ENCODE data around the gene MICA. TPM values are rescaled to one million over a fixed set of nuclear protein-coding genes. Genes with fewer than 3 reads are reported as not detected.
"Not testable (repeated sequence)": the region's sequence is repeated elsewhere in the genome, so short reads cannot be mapped to it uniquely, and the experiment has no call there.

The MICA gene
- total RNA-seq, 1 experiment from 2014 or later: 31.0 TPM

- Histone ChIP-seq H3K36me3 (no peaks in the 10 kb centered on the region), H3K27me3 (no peaks in the 10 kb centered on the region), H3K4me3 (no peak overlapping the region), H3K9me3 (no peaks in the 10 kb centered on the region)
- no peak for DNase-seq
These were observed 5.4 kb upstream of the MICA start for GRCh38 chr6:31397901-31398525.

GRCh38 chr6:31399589-31400466 is 3.6 kb upstream of the MICA start:
- no peaks in the 10 kb centered on the region for H3K27me3 ChIP-seq
- peak overlapping the region; percentile 89 for H3K4me3 ChIP-seq
- H3K36me3 ChIP-seq: no peaks in the 10 kb centered on the region
- no peaks in the 10 kb centered on the region for H3K9me3 ChIP-seq
- peak; percentile 87 for DNase-seq

GRCh38 chr6:31400467-31401289 is 2.7 kb upstream of the MICA start:
- no peaks in the 10 kb centered on the region for H3K9me3 ChIP-seq
- no peaks in the 10 kb centered on the region for H3K27me3 ChIP-seq
- peak overlapping the region; percentile 89 for H3K4me3 ChIP-seq
- 0 out of 2 replicates have a peak, but pooled peaks cover under 1% of the 10 kb centered on the region for H3K36me3 ChIP-seq
- DNase-seq: peak; percentile 67

DNA sequence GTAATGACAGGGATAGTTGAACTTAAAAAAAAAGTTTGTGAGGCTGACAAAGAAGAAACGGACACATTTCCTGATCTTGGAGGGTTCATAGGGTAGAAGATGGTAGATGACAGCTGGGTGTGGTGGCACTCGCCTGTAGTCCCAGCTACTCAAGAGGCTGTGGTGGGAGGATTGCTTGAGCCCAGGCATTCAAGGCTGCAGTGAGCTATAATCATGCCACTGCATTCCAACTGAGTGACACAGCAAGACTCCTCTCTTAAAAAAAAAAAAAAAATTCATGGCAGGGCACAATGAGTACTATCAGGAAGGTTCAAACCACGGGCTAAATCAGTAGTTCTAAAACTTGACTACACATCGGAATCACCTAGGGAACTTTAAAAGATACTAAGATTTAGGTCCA is 2.0 kb upstream of the MICA start:
- Histone ChIP-seq H3K9me3 (no peaks in the 10 kb centered on the region), H3K27me3 (no peaks in the 10 kb centered on the region), H3K36me3 (0 out of 2 replicates have a peak, but pooled peaks cover 5% of the 10 kb centered on the region), H3K4me3 (peak overlapping the region; percentile 89)
- peak; percentile 74 for DNase-seq

DNA sequence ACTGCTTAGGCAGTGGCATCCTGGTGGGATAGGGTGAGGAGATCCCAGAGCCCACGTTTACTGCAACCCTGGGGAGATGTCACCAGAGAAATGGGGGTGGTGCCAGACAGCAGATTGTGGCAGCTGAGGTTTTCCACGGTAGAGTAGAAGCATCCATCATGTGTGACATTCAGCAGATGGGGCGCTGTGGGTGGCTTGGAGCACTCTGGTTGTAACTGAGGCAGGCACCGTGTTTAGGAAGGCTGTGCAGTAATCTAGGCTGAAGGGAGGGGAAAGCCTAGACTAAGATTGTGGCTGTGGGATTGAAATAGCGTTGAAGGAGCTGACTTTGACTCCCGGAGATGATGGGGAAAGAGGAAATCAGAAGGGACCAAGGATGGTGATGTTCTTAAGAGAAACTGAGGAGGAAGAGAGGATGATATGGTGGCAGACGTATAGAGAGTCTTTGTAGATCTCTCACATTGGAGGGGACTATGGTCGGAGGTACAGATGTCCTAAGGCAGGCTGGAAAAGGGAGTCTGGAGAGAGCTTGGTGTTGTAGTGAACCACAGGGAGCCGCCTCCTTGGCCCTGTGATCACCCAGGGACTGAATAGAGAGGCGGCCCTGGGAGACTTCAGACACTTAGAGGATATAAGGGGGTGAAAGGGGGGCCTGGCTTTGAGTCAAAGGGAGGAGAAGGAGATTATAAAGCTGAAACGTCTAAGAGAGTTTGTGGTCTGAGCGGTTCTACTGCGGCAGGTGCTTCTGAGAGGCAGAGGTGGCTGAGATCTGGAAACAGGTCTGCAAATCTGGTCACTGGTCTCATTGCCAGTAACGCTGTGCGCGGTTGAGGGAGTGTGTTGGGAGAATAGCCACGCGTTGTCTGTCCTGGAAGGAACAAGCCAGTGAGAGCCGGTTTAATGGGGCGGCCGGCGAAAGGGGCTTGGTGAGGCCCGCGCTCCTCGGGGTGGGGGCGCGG is 792 bp upstream of the MICA start:
- Histone ChIP-seq H3K4me3 (peak overlapping the region; percentile 89), H3K36me3 (peaks cover 5% of the 10 kb centered on the region; the same call in 1 of the 2 replicates), H3K9me3 (no peaks in the 10 kb centered on the region), H3K27me3 (no peaks in the 10 kb centered on the region)
- DNase-seq: peak; percentile 43

DNA sequence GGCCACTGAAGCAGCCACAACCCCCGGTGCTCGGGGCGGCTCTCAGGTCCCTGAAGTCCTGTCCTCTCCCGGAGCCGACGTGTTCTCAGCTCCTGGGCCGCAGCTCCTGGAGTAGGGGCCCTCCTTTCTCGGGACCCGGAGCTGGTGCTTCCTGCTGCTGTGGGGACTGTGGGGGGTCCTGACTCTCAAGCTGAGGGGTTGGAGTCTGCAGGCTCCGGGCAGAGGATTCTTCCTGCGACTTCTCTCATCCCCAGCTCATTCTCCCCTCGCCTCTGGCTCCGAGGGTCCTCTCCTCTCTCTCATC is 618 bp downstream of the MICA start:
- H3K27me3 ChIP-seq, H3K36me3 ChIP-seq, H3K9me3 ChIP-seq, DNase-seq: not testable (repeated sequence)
- H3K4me3 ChIP-seq: peak overlapping the region; percentile 89

- H3K27me3 ChIP-seq: no peaks in the 10 kb centered on the region
- H3K9me3 ChIP-seq: no peaks in the 10 kb centered on the region
- H3K4me3 ChIP-seq: no peak overlapping the region
- H3K36me3 ChIP-seq: peaks cover 8% of the 10 kb centered on the region; the same call in 1 of the 2 replicates
- no peak for DNase-seq
These were observed 2.6 kb downstream of the MICA start for GRCh38 chr6:31405996-31406395.

GRCh38 chr6:31407699-31408098 is 4.3 kb downstream of the MICA start:
- no peaks in the 10 kb centered on the region for H3K27me3 ChIP-seq
- peaks cover 20% of the 10 kb centered on the region for H3K36me3 ChIP-seq
- H3K4me3 ChIP-seq: no peak overlapping the region
- H3K9me3 ChIP-seq: no peaks in the 10 kb centered on the region
- DNase-seq: no peak

GRCh38 chr6:31412506-31412905 is 9.1 kb downstream of the MICA start:
- no peak for DNase-seq
- no peak overlapping the region for H3K4me3 ChIP-seq
- no peaks in the 10 kb centered on the region for H3K27me3 ChIP-seq
- no peaks in the 10 kb centered on the region for H3K9me3 ChIP-seq
- peaks cover 27% of the 10 kb centered on the region for H3K36me3 ChIP-seq

- not testable (repeated sequence) for H3K27me3 ChIP-seq, H3K9me3 ChIP-seq, H3K4me3 ChIP-seq, DNase-seq
- peaks cover 27% of the 10 kb centered on the region for H3K36me3 ChIP-seq
These were observed 10.9 kb downstream of the MICA start for GRCh38 chr6:31414148-31414770.

DNA sequence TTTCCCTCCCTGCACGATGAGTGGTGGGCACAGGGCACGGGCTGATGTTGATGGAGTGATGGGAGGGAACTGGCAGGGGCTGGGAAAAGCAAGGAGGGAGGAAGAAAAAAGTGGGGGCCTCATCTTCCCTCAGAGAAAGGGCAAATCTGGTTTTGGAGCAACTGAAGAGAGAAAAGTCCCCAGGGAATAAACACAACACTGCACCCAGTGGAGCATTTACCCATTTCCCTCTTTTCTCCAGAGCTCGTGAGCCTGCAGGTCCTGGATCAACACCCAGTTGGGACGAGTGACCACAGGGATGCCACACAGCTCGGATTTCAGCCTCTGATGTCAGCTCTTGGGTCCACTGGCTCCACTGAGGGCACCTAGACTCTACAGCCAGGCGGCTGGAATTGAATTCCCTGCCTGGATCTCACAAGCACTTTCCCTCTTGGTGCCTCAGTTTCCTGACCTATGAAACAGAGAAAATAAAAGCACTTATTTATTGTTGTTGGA is 11.4 kb downstream of the MICA start:
- no peaks in the 10 kb centered on the region for H3K9me3 ChIP-seq
- no peak for DNase-seq
- no peak overlapping the region for H3K4me3 ChIP-seq
- peaks cover 27% of the 10 kb centered on the region for H3K36me3 ChIP-seq
- H3K27me3 ChIP-seq: no peaks in the 10 kb centered on the region

GRCh38 chr6:31416394-31417014 is 13.1 kb downstream of the MICA start:
- Histone ChIP-seq H3K9me3 (no peaks in the 10 kb centered on the region), H3K4me3 (no peak overlapping the region), H3K36me3 (peaks cover 21% of the 10 kb centered on the region), H3K27me3 (no peaks in the 10 kb centered on the region)
- no peak for DNase-seq

- no peaks in the 10 kb centered on the region for H3K27me3 ChIP-seq
- no peak for DNase-seq
- no peak overlapping the region for H3K4me3 ChIP-seq
- no peaks in the 10 kb centered on the region for H3K9me3 ChIP-seq
- H3K36me3 ChIP-seq: peaks cover 10% of the 10 kb centered on the region; the same call in 1 of the 2 replicates
These were observed 14.9 kb downstream of the MICA start for GRCh38 chr6:31418251-31418650.

DNA sequence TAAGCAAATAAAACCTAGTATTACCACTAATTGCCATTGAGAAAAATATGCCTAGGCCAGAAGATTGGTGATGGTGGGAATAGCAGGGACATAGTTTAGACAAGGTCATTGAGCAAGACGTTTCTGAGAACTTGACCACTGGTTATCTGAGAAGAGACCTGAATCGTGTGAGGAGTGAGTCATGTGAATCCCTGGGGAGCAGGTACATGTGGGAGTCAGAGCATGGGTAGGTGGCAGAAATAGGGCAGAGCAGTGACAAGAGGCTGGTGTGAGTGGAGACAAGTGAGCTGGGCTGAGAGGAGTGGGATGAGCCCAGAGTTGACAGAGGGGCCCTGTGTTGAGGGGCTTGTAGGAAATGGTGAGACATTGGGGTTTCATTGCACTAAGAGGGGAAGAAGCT is 16.4 kb downstream of the MICA start:
- Histone ChIP-seq H3K9me3 (no peaks in the 10 kb centered on the region), H3K36me3 (peaks cover 7% of the 10 kb centered on the region; the same call in 1 of the 2 replicates), H3K27me3 (no peaks in the 10 kb centered on the region), H3K4me3 (no peak overlapping the region)
- DNase-seq: no peak

DNA sequence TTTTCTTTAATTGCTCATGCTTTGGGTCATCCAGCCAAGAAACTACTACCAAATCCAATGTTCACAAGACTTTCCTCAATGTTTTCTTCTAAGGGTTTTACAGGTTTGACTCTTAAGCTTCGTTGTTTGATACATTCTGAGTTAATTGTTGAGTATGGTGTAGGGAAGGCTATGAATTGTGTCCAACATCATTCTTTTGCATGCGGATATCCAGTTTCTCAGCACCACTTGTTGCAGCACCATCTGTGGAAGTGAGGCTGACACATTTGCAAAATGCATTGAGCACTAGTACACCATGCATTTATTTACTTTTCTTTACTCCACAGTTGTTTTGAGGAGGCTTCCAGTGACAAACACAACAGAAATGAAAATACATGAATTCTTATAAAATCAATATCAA is 17.2 kb downstream of the MICA start:
- H3K4me3 ChIP-seq: no peak overlapping the region
- DNase-seq: no peak

More for the DNA sequence above, 17.2 kb downstream of the MICA start:
- H3K36me3 ChIP-seq: peaks cover 7% of the 10 kb centered on the region; the same call in 1 of the 2 replicates
- no peaks in the 10 kb centered on the region for H3K27me3 ChIP-seq
- H3K9me3 ChIP-seq: no peaks in the 10 kb centered on the region
